Mesothelial cell of epicardium (in vitro differentiated cells): ENCODE results near the gene HSPA12A. TPM values are rescaled to one million over a fixed set of nuclear protein-coding genes. Genes with fewer than 3 reads are reported as not detected.
"Not testable (repeated sequence)": the region's sequence is repeated elsewhere in the genome, so short reads cannot be mapped to it uniquely, and the experiment has no call there.

Source experiments
- DNase-seq, 2 experiments: peaks; one replicate each; pipeline ENCODE4 v3.0.0; 2021; ENCODE audit warnings: low spot score in 2 of 2; ENCODE audit not compliant: unreplicated experiment in 2 of 2
- H3K27ac Mint-ChIP-seq: 2 replicates; pipeline ENCODE4 v1.8.0; 2021; ENCODE audit warnings: mixed read lengths
- H3K27me3 Mint-ChIP-seq: 2 replicates; pipeline ENCODE4 v1.8.0; 2021; ENCODE audit warnings: low read depth, mixed read lengths
- H3K36me3 Mint-ChIP-seq: 2 replicates; pipeline ENCODE4 v1.8.0; 2021; ENCODE audit warnings: mixed read lengths
- H3K4me1 Mint-ChIP-seq: 2 replicates; pipeline ENCODE4 v1.8.0; 2021; ENCODE audit warnings: mixed read lengths
- H3K4me3 Mint-ChIP-seq: 2 replicates; pipeline ENCODE4 v1.8.0; 2021; ENCODE audit warnings: mild to moderate bottlenecking, moderate library complexity, mixed read lengths
- H3K9me3 Mint-ChIP-seq: 2 replicates; pipeline ENCODE4 v1.8.0; 2021; ENCODE audit warnings: mixed read lengths
- CTCF ChIP-seq: fragments of 200-600 bp; sonication (generic); IDR thresholded peaks from one replicate; pipeline ENCODE4 v1.5.0; 2021; ENCODE audit warnings: antibody characterized with exemption; ENCODE audit not compliant: unreplicated experiment
- total RNA-seq: library from RNA; stranded (reverse); gene quantifications from 3 replicates; pipeline ENCODE4 v1.2.1, GENCODE V29; 2021

The HSPA12A gene
- total RNA-seq, 1 donor from 2014 or later, result 11.8 TPM

GRCh38 chr10:116712989-116713543 lies 29.3 kb downstream of the HSPA12A start:
- TF ChIP-seq CTCF, result no peak
- Mint-ChIP-seq H3K27ac (no peak overlapping the region), H3K9me3 (no peaks in the 10 kb centered on the region), H3K27me3 (peaks cover 17% of the 10 kb centered on the region), H3K4me3 (no peak overlapping the region), H3K4me1 (peaks cover 51% of the 10 kb centered on the region), H3K36me3 (no peaks in the 10 kb centered on the region)
- no peak for DNase-seq

GRCh38 chr10:116712519-116712918 lies 29.8 kb downstream of the HSPA12A start:
- H3K9me3 Mint-ChIP-seq, result no peaks in the 10 kb centered on the region
- no peak for DNase-seq
- TF ChIP-seq CTCF, result no peak
- peaks cover 47% of the 10 kb centered on the region for H3K4me1 Mint-ChIP-seq
- H3K27ac Mint-ChIP-seq, result no peak overlapping the region
- no peaks in the 10 kb centered on the region for H3K36me3 Mint-ChIP-seq
- H3K27me3 Mint-ChIP-seq, result peaks cover 17% of the 10 kb centered on the region
- no peak overlapping the region for H3K4me3 Mint-ChIP-seq

GRCh38 chr10:116711803-116712202 lies 30.6 kb downstream of the HSPA12A start:
- DNase-seq, H3K4me3 Mint-ChIP-seq, H3K27ac Mint-ChIP-seq, H3K36me3 Mint-ChIP-seq, H3K9me3 Mint-ChIP-seq: not testable (repeated sequence)
- H3K4me1 Mint-ChIP-seq, result peaks cover 43% of the 10 kb centered on the region
- H3K27me3 Mint-ChIP-seq, result peaks cover 19% of the 10 kb centered on the region

GRCh38 chr10:116710076-116710475 lies 32.3 kb downstream of the HSPA12A start:
- H3K36me3 Mint-ChIP-seq, result no peaks in the 10 kb centered on the region
- H3K4me1 Mint-ChIP-seq, result peaks cover 28% of the 10 kb centered on the region
- H3K27ac Mint-ChIP-seq, result no peak overlapping the region
- H3K27me3 Mint-ChIP-seq, result peaks cover 20% of the 10 kb centered on the region
- H3K4me3 Mint-ChIP-seq, result no peak overlapping the region
- H3K9me3 Mint-ChIP-seq, result no peaks in the 10 kb centered on the region
- DNase-seq, result no peak
- no peak for TF ChIP-seq CTCF

- Mint-ChIP-seq H3K4me3 (no peak overlapping the region), H3K27ac (no peak overlapping the region), H3K36me3 (no peaks in the 10 kb centered on the region), H3K9me3 (no peaks in the 10 kb centered on the region), H3K4me1 (peaks cover 22% of the 10 kb centered on the region), H3K27me3 (peaks cover 11% of the 10 kb centered on the region)
- DNase-seq, result no peak
- no peak for TF ChIP-seq CTCF
Measured at GRCh38 chr10:116708877-116709276, 33.5 kb downstream of the HSPA12A start.

- H3K4me3 Mint-ChIP-seq, result no peak overlapping the region
- H3K27me3 Mint-ChIP-seq, result peaks cover 11% of the 10 kb centered on the region
- H3K27ac Mint-ChIP-seq, result no peak overlapping the region
- TF ChIP-seq CTCF, result no peak
- H3K9me3 Mint-ChIP-seq, result no peaks in the 10 kb centered on the region
- peaks cover 19% of the 10 kb centered on the region for H3K4me1 Mint-ChIP-seq
- no peaks in the 10 kb centered on the region for H3K36me3 Mint-ChIP-seq
- DNase-seq, result no peak
Measured at GRCh38 chr10:116708391-116708821, 34.0 kb downstream of the HSPA12A start.
